ENCODE results near the gene NTM.

The NTM gene

GRCh38 chr11:132217856-132218255 is 847.4 kb downstream of the NTM start:
- DNase-seq (ENCODE audit: low spot score) = no peak

- no peak for DNase-seq (ENCODE audit: low spot score)
These were observed 850.1 kb downstream of the NTM start for GRCh38 chr11:132220474-132220873.

- DNase-seq (ENCODE audit: low spot score) = no peak
These were observed 851.9 kb downstream of the NTM start for GRCh38 chr11:132222345-132222744.

GRCh38 chr11:132226522-132226921 is 856.1 kb downstream of the NTM start:
- no peak for DNase-seq (ENCODE audit: low spot score)

- no peak for DNase-seq (ENCODE audit: low spot score)
These were observed 858.4 kb downstream of the NTM start for GRCh38 chr11:132228746-132229325.

- DNase-seq (ENCODE audit: low spot score) = no peak
These were observed 861.4 kb downstream of the NTM start for GRCh38 chr11:132231656-132232347.

- DNase-seq (ENCODE audit: low spot score) = no peak
These were observed 864.5 kb downstream of the NTM start for GRCh38 chr11:132234878-132235277.

GRCh38 chr11:132237781-132238180 is 867.4 kb downstream of the NTM start:
- DNase-seq (ENCODE audit: low spot score) = no peak

- no peak for DNase-seq (ENCODE audit: low spot score)
These were observed 868.0 kb downstream of the NTM start for GRCh38 chr11:132238331-132238866.

GRCh38 chr11:132240374-132240773 is 870.0 kb downstream of the NTM start:
- no peak for DNase-seq (ENCODE audit: low spot score)

- DNase-seq (ENCODE audit: low spot score) = no peak
These were observed 872.2 kb downstream of the NTM start for GRCh38 chr11:132242632-132243031.

- DNase-seq (ENCODE audit: low spot score) = no peak
These were observed 874.4 kb downstream of the NTM start for GRCh38 chr11:132244846-132245245.

GRCh38 chr11:132245403-132246385 is 875.3 kb downstream of the NTM start:
- DNase-seq (ENCODE audit: low spot score) = no peak

- DNase-seq (ENCODE audit: low spot score) = no peak
These were observed 878.2 kb downstream of the NTM start for GRCh38 chr11:132248580-132248979.

- DNase-seq (ENCODE audit: low spot score) = no peak
These were observed 878.8 kb downstream of the NTM start for GRCh38 chr11:132249256-132249655.

GRCh38 chr11:132251061-132251460 is 880.6 kb downstream of the NTM start:
- no peak for DNase-seq (ENCODE audit: low spot score)

GRCh38 chr11:132253469-132254264 is 883.3 kb downstream of the NTM start:
- no peak for DNase-seq (ENCODE audit: low spot score)

GRCh38 chr11:132254906-132255305 is 884.5 kb downstream of the NTM start:
- no peak for DNase-seq (ENCODE audit: low spot score)

- DNase-seq (ENCODE audit: low spot score) = no peak
These were observed 886.3 kb downstream of the NTM start for GRCh38 chr11:132256528-132257279.

- no peak for DNase-seq (ENCODE audit: low spot score)
These were observed 887.5 kb downstream of the NTM start for GRCh38 chr11:132257871-132258270.

- no peak for DNase-seq (ENCODE audit: low spot score)
These were observed 888.5 kb downstream of the NTM start for GRCh38 chr11:132258875-132259274.

Data from activated CD4-positive, alpha-beta T cell treated with anti-CD3 and anti-CD28 coated beads, Interleukin-2, Interleukin-4, amounts not matched to agents 100 ng/mL and 50 ng/mL, durations not matched to agents 16 hours and 8 hours (primary cell).